NB4 (cell line): ENCODE data around the gene STK39.

ENCODE experiments used
- CTCF ChIP-seq: IDR thresholded peaks from one replicate; pipeline ENCODE4 v1.5.1; 2012; ENCODE audit warnings: low read depth, low read length
- POLR2A ChIP-seq: IDR thresholded peaks from 2 replicates; pipeline ENCODE4 v1.6.1; 2011; ENCODE audit warnings: mild to moderate bottlenecking; ENCODE audit not compliant: insufficient read length; ENCODE audit errors: extremely low read depth

GRCh38 chr2:168044579-168044978 is 202.8 kb downstream of the STK39 start:
- TF ChIP-seq POLR2A (no peak), CTCF (no peak)
